ENCODE results near the gene ZNF783. TPM values are rescaled to one million over a fixed set of nuclear protein-coding genes. Genes with fewer than 3 reads are reported as not detected.
A peak's percentile ranks its signal among the peaks of the same experiment; 100 is the strongest.
"Not testable (repeated sequence)": the region's sequence is repeated elsewhere in the genome, so short reads cannot be mapped to it uniquely, and the experiment has no call there.

Gene ZNF783
- total and polyA plus RNA-seq, 8 donors = 11.5 to 21.9 (median 16.2) TPM

DNA sequence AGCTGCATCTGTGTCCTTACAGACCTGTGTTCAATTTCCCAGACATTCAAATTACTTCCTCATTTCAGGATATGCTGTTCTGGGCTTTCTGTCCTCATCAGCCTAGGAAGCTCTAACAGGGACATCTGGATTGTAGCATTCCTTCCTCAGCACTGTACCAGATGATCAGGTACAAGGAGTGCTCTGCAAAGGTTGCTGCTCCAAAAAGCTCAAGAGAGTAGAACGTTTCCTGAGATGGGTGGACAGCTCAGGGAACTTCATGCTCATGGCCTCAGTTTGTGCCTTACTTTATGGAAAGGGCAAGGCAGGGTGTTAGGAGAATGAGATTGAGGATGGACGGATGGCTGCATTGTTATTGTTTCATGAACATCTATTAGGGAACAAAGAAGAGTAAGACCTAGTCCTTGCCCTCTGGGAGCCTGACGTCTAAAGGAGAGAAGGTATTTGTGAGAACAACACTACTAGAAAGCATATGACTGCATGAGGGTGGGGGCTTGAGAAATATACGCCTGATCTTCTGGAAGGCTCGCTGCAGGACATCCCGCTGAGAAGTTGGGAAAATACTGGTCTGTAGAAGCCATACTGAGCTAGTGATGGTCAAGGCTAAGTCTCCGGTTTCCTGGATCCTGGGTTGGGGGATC is 33.0 kb upstream of the ZNF783 start:
- Histone ChIP-seq H3K27ac (no peak overlapping the region), H3K4me1 (no peaks in the 10 kb centered on the region), H3K27me3 (no peaks in the 10 kb centered on the region), H3K9me3 (no peaks in the 10 kb centered on the region), H3K4me3 (no peak overlapping the region), H3K36me3 (peaks cover 0 to 24% of the 10 kb centered on the region in 2 donors)
- DNase-seq = no peak
- no peak for ATAC-seq
- TF ChIP-seq, protein P1, sequence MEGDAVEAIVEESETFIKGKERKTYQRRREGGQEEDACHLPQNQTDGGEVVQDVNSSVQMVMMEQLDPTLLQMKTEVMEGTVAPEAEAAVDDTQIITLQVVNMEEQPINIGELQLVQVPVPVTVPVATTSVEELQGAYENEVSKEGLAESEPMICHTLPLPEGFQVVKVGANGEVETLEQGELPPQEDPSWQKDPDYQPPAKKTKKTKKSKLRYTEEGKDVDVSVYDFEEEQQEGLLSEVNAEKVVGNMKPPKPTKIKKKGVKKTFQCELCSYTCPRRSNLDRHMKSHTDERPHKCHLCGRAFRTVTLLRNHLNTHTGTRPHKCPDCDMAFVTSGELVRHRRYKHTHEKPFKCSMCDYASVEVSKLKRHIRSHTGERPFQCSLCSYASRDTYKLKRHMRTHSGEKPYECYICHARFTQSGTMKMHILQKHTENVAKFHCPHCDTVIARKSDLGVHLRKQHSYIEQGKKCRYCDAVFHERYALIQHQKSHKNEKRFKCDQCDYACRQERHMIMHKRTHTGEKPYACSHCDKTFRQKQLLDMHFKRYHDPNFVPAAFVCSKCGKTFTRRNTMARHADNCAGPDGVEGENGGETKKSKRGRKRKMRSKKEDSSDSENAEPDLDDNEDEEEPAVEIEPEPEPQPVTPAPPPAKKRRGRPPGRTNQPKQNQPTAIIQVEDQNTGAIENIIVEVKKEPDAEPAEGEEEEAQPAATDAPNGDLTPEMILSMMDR (IDR thresholded peaks at IDR 0.05) = no peak
- intact Hi-C loops (cut with DNase I) = no loop called here

DNA sequence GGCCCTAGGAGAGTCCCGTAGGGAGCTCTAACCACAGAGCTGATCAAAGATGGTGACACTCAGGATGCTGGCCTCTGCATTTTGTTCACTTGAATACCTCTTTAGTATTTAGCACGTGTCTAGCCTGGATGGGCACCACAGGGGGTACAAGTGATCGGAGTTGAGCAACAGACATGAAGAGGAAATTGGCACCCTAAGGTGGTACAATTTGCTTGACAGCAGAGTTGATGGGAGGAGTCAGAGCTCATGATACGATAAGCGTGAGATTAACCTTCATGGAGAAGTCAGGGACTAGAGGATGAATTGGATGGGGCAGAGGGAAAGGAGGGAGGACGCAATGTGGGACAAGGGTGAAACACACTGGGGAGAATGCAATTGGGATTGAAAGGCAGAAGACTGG is 32.5 kb upstream of the ZNF783 start:
- Histone ChIP-seq H3K27ac (no peak overlapping the region), H3K9me3 (no peaks in the 10 kb centered on the region), H3K27me3 (no peaks in the 10 kb centered on the region), H3K4me1 (no peaks in the 10 kb centered on the region), H3K36me3 (peaks cover 0 to 18% of the 10 kb centered on the region in 2 donors), H3K4me3 (no peak overlapping the region)
- DNase-seq = no peak
- no peak for ATAC-seq
- intact Hi-C loops (cut with DNase I) = no loop called here
- TF ChIP-seq, protein P1 (IDR thresholded peaks at IDR 0.05) = no peak

DNA sequence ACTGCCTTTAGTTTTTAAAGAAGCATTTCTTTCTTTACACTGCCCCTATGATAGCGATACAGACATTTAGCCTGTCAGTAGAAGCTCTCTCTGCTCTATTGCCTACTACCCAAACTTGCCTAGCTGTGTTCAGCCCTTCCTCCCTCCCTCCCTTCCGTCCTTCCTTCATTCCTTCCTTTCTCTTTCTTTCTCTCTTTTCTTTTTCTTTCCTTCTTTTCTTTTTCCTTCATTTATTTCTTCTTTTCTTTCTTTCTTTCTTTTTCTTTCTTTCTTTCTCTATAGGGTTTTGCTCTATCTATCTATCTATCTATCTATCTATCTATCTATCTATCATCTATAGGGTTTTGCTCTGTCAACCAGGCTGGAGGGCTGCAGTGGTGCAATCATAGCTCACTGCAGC is 29.6 kb upstream of the ZNF783 start:
- intact Hi-C loops (cut with DNase I) = no loop called here
- ATAC-seq (no peak), DNase-seq (no peak)
- H3K36me3 ChIP-seq = no peaks in the 10 kb centered on the region
- H3K4me1 ChIP-seq = no peaks in the 10 kb centered on the region
- no peak overlapping the region for H3K27ac ChIP-seq
- H3K9me3 ChIP-seq = no peaks in the 10 kb centered on the region
- no peak overlapping the region for H3K4me3 ChIP-seq
- H3K27me3 ChIP-seq = peaks cover 0 to 9% of the 10 kb centered on the region in 2 donors
- TF ChIP-seq, protein P1 (IDR thresholded peaks at IDR 0.05) = no peak

DNA sequence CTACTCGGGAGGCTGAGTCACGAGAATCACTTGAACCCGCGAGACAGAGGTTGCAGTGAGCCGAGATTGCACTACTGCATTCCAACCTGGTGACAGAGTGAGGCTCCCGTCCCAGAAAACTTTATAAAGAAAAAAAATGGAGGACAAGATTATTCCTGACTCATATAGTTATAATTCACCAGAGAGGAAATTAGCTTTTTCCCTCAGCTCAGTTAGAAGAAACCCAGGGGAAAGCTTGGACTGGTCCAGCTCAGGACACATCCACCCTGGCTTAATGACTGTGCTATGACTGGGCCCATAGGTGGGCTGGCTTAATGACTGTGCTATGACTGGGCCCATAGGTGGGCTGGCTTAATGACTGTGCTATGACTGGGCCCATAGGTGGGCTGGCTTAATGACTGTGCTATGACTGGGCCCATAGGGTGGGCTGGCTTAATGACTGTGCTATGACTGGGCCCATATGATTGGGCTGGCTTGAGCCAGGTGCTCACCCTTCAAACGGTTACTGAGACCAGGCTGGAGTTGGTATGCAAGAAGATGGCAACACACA is 28.3 kb upstream of the ZNF783 start:
- peak; percentile 24 for ATAC-seq
- H3K27ac ChIP-seq; H3K4me1 ChIP-seq; H3K4me3 ChIP-seq; DNase-seq; H3K36me3 ChIP-seq; H3K27me3 ChIP-seq; H3K9me3 ChIP-seq; intact Hi-C loops (cut with DNase I): not testable (repeated sequence)

DNA sequence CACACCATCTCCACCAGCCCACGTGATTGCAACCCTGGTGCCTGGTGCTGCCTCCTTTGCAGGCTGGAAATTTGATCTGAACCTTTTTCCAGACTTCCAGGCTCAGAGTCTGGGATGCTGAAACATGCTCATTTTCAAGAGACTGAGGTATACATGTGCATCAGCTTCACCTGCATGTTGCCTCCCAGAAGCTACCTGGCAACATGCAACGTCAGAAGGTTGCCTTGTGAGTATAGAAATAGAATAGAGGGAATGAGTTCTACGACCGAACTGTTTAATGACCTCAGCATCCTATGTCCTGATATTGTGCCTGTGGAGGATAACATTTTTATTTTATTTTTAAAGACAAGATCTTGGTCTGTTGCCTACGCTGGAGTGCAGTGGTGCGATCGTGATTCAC is 24.5 kb upstream of the ZNF783 start:
- Histone ChIP-seq H3K9me3 (no peaks in the 10 kb centered on the region), H3K36me3 (no peaks in the 10 kb centered on the region), H3K27ac (no peak overlapping the region), H3K4me1 (peaks cover 9 to 21% of the 10 kb centered on the region in 2 donors), H3K27me3 (peaks cover 0 to 9% of the 10 kb centered on the region in 2 donors), H3K4me3 (no peak overlapping the region)
- intact Hi-C loops (cut with DNase I) = no loop called here
- TF ChIP-seq, protein P1 (IDR thresholded peaks at IDR 0.05) = no peak
- DNase-seq (no peak), ATAC-seq (no peak)

DNA sequence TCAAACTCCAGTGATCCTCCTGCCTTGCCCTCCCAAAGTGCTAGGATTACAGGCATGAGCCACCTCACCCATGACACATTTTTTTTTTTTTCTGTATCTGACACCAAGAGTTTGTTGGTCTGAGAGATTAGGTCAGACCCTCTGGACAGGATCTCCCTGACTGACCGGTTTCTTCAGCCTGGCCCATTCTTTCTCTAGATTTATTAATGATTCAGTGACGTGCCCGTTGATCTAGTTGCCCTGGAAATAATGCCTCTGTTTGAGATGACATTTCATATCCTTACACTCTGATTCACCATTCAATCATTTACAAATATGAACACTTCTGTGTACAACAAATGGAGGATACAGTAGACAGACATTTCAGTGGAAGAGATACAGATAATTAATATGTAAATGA is 23.9 kb upstream of the ZNF783 start:
- H3K27me3 ChIP-seq = peaks cover 0 to 9% of the 10 kb centered on the region in 2 donors
- intact Hi-C loops (cut with DNase I) = no loop called here

More for the DNA sequence above, 23.9 kb upstream of the ZNF783 start:
- ATAC-seq (no peak), DNase-seq (no peak)
- Histone ChIP-seq H3K36me3 (no peaks in the 10 kb centered on the region), H3K9me3 (peaks cover 0 to 3% of the 10 kb centered on the region in 2 donors), H3K4me3 (no peak overlapping the region), H3K27ac (no peak overlapping the region), H3K4me1 (peaks cover 9 to 21% of the 10 kb centered on the region in 2 donors)
- TF ChIP-seq, protein P1 (IDR thresholded peaks at IDR 0.05) = no peak
